HK-2 (cell line): ENCODE data around the gene TLL2.

Experiments
- DNase-seq: peaks from one replicate; pipeline ENCODE4 v3.0.0-alpha.2; 2018; ENCODE audit not compliant: unreplicated experiment

The TLL2 gene

DNA sequence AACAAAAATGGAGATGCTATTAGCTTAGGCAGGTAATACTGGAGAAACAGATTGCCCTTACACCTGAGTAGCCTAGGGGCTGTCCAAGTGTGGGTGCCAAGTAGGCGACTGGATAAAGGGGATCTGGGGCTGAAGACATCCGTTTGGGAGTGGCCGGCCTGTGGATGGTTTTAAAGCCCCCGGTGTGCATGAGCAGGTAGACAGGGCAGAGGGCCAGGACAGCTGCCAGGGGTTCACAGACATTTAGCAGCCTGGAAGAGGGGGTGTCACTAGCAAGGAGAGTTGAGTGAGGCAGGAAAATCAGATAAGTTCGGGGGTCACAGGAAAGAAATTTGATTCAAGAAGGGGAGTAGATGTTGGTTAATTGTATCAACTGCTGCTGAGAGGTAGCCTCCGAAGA is 153.4 kb downstream of the TLL2 start:
- DNase-seq = no peak

DNA sequence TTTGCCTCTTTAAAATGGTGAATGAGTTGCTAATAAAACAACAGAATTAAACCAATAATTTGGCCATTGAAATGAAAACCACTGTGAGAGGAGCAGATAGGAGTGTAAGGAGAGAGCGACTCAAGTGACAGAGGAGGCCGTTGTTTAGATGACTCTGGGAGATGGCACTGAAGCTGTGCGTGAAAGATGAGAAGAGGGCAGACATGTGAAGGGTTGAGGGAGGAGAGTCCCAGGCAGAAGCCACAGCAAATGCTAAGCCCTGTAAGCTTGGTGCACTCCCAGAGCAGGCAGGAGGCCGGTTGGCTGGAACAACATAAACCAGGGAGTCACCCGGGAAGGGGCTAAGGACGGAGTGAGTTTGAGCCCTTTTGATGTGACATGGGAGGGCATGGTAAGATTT is 154.1 kb downstream of the TLL2 start:
- no peak for DNase-seq

DNA sequence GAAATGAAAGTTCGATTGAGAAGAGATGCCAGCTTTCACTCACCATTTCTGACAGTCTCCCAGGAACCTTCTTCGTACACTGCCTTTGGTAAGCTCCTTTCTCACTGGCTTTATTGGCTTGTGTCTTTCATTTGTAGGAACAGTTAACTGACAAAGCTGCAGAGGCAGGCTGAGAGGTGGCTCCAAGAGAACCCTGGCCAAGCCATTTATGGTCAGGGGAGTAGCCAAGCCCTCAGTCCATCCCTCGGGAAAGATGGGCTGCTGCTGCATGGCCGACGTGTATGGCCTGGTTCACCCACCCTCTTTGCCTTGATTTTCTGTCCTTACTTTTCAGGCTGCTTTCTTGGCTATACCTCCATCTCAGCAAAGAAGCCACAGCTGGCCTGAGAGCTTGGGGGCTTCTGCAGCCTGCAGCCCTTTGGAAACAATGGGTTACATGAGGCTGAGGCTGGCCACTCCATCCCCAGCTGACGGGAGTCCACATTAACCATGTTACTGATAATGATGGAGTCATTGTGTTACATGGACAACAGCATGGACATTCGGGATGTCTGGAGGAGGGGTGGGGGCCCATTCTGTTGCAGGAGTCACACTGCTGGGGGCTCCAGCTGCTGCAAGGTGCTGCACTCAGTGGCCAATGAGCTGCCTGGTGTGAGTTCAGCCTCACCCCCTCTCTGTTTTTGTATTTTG is 154.7 kb downstream of the TLL2 start, which contains the start of gene OPALIN:
Gene OPALIN, minus strand, starts transcription at position 152 of the 690 bp plus-strand sequence. Its CDS starts 106 bp downstream, at position 46.
- no peak for DNase-seq

DNA sequence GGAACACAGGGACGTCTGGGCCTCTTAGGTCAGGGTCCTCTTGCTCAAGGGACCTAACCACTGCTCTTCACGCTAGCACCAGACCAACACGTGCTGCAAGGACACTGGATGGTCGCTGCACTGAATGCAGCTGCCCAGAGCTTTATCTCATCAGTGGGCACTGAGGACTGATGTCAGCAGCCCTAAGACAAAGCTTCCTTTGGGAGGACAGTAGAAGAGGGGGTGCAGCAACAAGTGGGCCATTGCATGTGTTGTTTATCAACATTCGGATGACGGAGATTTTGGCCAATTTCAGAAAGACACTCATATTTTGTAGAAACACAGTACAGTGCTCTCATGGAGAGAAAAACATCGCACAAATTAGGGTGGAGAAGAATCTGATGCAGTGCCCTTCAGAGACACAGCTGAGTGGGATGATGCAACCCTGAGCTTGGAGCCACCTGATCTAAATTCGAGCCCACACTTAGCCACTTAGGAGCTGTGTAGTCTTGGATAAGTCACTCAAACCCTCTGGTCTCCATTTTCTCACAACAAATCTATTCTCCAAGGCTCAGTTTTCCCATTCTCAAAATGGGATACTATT is 156.6 kb downstream of the TLL2 start:
- DNase-seq = no peak

- no peak for DNase-seq
Observed at GRCh38 chr10:96352582-96352981, 161.1 kb downstream of the TLL2 start.

- no peak for DNase-seq
Observed at GRCh38 chr10:96352027-96352426, 161.7 kb downstream of the TLL2 start.

DNA sequence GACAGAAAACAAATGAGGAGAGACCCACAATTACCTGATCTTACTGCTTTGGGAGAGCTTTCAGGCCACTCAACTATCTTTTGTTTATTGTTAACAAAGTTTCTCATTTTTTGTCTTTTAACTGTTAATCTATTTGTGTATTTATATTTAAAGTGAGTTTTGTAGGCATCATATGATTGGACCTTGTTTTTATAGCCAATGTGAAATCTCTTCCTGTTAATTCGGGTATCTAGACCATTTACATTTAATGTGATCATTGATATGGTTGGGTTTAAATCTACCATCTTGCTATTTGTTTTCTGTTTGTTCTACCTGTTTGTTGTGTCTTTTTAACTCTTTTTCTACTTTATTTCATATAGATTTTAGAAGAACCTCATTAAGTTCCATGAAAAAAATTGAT is 167.4 kb downstream of the TLL2 start:
- DNase-seq = no peak

- DNase-seq = no peak
Observed at GRCh38 chr10:96345222-96345621, 168.5 kb downstream of the TLL2 start.

DNA sequence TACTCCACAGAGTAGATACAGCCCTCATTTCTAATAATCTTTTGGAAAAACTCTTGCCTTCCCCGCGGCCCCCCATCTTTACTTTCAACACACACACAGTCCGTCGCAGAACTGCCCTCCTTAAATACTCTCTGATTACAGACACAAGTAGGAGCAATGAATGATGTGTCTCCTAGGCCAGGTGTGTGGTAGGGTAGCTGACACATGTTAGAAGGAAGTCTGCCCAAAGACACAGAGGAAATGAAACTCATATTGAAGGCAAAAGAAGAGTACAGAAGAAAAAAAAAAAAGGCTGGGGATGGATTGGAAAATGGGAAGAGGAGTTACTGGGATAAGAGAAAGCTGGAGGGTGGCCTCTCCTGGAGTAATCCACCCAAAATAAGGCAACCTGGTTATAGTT is 169.5 kb downstream of the TLL2 start:
- no peak for DNase-seq

DNA sequence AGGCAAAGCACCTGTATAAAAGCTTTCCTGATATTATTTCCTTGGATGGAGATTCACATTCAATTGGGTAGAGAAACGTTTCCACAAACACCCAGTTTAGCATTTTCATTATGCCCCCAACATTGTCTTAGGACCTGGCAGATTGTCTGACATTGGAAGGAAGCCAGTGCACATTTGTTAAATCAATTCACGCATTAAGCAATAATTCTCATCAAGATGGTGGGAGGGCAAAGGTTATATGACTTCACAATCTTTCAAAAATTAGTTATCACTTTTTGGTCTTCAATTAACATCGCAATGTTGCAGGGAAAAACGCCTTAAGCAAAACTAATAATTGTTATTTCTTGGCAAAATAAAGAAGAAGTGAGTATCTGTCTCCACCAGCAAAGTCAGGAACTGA is 171.3 kb downstream of the TLL2 start:
- DNase-seq = no peak

DNA sequence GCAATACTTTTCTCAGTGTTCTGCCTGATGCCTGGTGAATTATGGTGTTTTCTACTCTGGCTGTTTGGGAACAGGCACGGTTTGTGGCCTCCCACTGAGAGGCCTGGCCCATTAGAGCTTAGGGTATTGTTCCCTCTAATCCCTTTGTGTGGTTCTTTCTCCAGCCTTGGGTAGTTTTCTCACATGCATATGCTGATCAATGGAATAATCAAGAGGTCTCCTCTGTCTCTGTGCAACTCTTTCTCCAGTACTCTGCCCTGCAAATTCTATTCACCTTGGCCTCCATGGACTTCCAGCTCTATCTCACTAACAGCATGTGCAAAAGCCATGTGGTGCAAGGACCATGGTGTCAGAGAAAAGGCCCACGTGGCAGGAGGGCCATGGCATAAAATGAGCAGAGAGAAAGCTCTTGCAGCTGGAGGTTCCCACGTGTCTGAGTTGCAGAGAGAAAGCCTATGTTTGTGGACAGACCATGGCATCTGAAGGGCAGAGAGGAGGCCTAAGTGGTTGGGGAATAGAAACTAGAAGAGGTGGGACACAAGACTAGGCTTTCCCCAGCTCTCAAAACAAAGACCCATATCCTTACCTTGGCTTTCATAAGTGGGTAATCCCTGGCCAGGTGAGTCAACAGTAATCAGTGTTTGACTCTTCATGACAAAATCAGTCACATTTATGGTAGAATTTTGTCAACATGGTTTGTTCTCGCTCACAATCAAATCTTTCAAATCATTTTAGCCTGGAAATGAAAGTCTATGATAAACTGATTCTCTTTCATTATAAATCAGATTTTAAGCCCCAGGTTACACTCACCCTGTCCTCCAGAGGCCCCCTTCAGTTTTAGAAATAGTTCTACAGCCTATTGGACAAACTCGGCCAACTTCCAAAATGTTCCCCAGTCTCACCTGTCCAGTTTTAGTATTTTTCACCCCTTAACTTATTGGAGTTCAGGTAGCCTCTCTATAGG is 172.2 kb downstream of the TLL2 start:
- DNase-seq = no peak

DNA sequence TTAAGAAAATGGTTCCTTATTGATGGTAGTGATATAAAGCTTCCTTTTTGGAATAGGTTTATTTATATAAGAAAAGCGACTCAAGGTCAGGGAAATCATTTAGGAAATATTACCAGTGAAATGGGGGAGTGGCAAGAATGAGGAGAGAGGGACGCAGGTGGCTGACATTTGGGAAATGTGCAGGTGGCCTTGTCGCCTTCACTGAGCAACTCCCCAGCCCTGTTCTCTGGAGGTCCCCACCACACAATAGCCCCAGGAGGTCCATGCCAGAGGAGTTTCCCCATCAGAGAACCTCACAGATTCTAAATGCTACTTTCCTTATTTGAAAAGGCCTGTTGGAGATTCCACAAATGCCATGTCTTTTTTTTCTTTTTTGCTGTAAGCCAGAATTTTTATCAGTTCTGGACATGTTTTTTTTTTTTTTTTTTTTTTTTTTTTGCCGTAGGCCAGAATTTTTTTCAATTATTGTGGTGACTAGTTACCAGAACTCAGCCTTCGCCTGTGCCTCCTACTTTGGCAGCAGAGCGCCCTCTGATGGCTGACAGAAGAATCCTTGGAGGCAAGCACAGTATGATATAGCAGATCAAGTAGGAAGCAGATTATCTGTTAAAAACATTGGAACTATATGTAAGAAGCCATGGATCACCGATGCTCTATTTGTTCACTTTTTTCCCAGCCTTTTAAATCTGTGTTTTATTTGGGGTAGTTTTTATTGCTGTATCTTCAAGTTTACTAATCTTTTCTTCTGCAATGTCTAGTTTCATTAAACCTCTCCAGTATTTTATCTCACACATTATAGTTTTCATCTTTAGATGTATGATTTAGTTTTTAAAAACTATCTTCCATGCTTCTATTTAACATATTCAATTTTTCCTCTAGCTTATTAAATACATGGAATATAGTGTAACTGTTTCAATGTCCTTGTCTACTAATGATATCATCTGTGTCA is 173.5 kb downstream of the TLL2 start:
- peak; percentile 58 for DNase-seq

DNA sequence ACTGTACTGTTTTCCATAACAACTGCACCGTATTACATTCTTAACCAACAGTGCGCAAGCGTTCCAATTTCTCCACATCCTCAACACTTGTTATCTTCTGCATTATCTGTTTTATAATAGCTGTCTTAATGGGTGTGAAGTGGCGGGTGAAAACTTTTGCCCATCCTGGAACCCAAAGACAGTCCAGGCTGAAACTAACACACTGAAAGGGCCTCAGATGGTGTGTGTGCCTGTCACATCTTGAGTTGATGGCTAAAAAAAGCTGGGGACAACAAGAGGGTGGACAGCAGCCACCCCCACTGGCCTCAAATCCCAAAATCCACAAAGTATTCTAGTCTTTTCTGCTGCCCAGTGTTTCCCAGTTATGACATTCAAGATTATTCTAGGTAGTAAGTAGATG is 174.3 kb downstream of the TLL2 start:
- no peak for DNase-seq

DNA sequence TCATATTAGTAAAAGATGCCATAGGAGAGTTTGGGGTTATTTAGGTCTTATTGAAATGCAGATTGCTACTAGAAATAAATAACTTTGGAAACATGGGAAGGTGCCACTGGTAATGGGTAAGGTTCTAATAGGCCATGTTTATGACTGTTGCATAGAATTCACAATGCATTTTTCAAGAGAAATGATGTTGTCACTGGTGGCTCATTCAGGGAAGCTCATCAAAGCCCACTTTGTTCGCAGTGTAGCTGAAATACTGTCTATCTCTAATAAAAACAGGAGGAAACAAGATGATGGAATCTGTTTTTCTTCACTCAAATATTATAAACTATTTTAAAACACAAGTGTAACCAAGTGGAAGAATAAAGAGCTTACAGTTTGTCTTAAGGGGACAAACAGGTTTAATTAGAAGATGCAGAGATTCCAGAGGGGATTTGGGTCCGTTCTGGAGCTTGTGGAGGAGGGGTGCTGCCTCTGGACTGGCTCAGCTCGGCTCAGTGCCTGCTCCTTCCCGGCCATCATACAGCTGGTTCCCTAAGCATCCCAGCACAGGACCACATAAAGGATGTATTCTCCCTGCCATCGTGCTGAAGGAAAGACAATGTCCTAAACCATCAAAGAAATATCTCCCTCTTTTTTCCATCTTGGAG is 175.3 kb downstream of the TLL2 start:
- no peak for DNase-seq

DNA sequence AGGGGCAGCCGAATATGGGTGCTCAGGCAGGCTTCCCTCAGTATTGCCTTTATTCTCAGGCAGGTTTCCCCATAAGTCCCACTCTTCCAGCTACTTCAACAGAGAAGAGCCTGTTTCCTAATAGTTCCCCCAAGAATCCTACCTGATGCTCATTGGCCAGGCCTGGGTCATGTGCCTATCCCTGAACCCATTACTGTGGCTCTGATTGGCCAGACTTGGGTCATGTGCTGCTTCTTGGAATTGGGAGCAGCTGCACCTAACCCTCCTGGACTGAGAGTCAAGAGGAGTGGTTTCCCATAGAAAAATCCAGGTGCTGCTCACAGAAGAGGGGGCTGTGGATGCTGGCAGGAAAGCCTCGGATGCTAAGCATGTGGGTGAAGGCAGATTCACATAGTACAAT is 176.6 kb downstream of the TLL2 start:
- no peak for DNase-seq

GRCh38 chr10:96334616-96335526 is 178.9 kb downstream of the TLL2 start:
- DNase-seq = peak; percentile 8

- no peak for DNase-seq
Observed at GRCh38 chr10:96333101-96333500, 180.6 kb downstream of the TLL2 start.

DNA sequence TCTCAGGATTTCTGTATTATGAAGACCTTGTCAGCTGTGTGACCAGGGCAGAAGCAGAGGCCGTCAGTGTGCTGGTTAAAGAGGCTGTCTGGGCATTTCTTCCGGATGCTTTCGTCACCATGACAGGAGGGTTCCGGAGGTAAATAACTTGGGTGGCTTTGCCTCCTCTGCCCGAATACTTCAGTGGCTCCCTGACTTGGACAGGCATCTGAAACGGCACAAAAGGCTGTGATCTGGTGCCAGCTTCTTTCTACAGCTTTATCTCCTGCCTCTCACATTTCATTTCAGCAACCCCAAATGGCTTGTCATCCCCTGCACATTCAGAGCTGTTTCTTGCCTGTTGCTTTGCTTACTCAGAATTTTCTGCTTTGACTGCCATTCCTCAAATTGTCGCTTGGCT is 186.3 kb downstream of the TLL2 start:
- DNase-seq = no peak

GRCh38 chr10:96325719-96326373 is 187.9 kb downstream of the TLL2 start:
- DNase-seq = no peak
